GM23338 (cell line): ENCODE measurements around the gene HOXA2. TPM values are rescaled to one million over a fixed set of nuclear protein-coding genes. Genes with fewer than 3 reads are reported as not detected.

Experiments
- ATAC-seq: fragments of 200-7000 bp; cut with Tn5 transposase; 3 replicates; pipeline ENCODE4 v1.9.1; 2020
- DNase-seq: peaks from one replicate; pipeline ENCODE4 v3.0.0-alpha.2; 2015; ENCODE audit warnings: low spot score
- H2AFZ ChIP-seq: fragments of 200-600 bp; sonication (generic); 2 replicates; pipeline ENCODE4 v1.8.0; 2016; ENCODE audit warnings: antibody characterized with exemption, mild to moderate bottlenecking, moderate library complexity
- H3F3A ChIP-seq: fragments of 200-600 bp; sonication (generic); replicated peaks from 2 replicates; pipeline ENCODE4 v1.8.0; 2017; ENCODE audit warnings: antibody characterized with exemption, mixed run types, low read depth
- H3K27ac ChIP-seq: fragments of 200-600 bp; sonication (generic); 2 replicates; pipeline ENCODE4 v1.6.1; 2016; ENCODE audit warnings: low read depth
- H3K27me3 ChIP-seq: fragments of 200-600 bp; sonication (generic); 2 replicates; pipeline ENCODE4 v1.8.0; 2016; ENCODE audit warnings: mild to moderate bottlenecking, mixed run types, moderate library complexity; ENCODE audit not compliant: insufficient read depth
- H3K36me3 ChIP-seq: fragments of 200-600 bp; sonication (generic); 2 replicates; pipeline ENCODE4 v1.8.0; 2016; ENCODE audit warnings: mild to moderate bottlenecking; ENCODE audit not compliant: insufficient read depth
- H3K4me1 ChIP-seq: fragments of 200-600 bp; sonication (generic); 2 replicates; pipeline ENCODE4 v1.8.0; 2016; ENCODE audit warnings: mild to moderate bottlenecking, moderate library complexity; ENCODE audit not compliant: insufficient read depth
- H3K4me2 ChIP-seq: fragments of 200-600 bp; sonication (generic); 2 replicates; pipeline ENCODE4 v1.7.1; 2017; ENCODE audit warnings: mixed run types
- H3K4me3 ChIP-seq: fragments of 200-600 bp; sonication (generic); 2 replicates; pipeline ENCODE4 v1.6.1; 2016; ENCODE audit warnings: mixed run types
- H3K79me2 ChIP-seq: fragments of 200-600 bp; sonication (generic); replicated peaks from 2 replicates; pipeline ENCODE4 v1.8.0; 2017; ENCODE audit warnings: mild to moderate bottlenecking; ENCODE audit not compliant: insufficient read depth
- H3K9me2 ChIP-seq: fragments of 200-600 bp; sonication (generic); 2 replicates; pipeline ENCODE4 v1.8.0; 2017; ENCODE audit not compliant: insufficient read depth
- H4K20me1 ChIP-seq: fragments of 200-600 bp; sonication (generic); replicated peaks from 2 replicates; pipeline ENCODE4 v1.8.0; 2017; ENCODE audit warnings: mild to moderate bottlenecking; ENCODE audit not compliant: insufficient read depth
- H3K27ac Mint-ChIP-seq: 2 replicates; pipeline ENCODE4 v1.8.0; 2020; ENCODE audit warnings: inconsistent platforms, mild to moderate bottlenecking, moderate library complexity, mixed read lengths
- H3K27me3 Mint-ChIP-seq: 3 replicates; pipeline ENCODE4 v1.8.0; 2022; ENCODE audit warnings: low read depth, mild to moderate bottlenecking, moderate library complexity, mixed read lengths, inconsistent platforms; ENCODE audit not compliant: insufficient read depth, poor library complexity
- H3K36me3 Mint-ChIP-seq: 3 replicates; pipeline ENCODE4 v1.8.0; 2021; ENCODE audit warnings: low read depth, mild to moderate bottlenecking, inconsistent platforms, moderate library complexity, mixed read lengths
- H3K4me1 Mint-ChIP-seq: 3 replicates; pipeline ENCODE4 v1.8.0; 2020; ENCODE audit warnings: mild to moderate bottlenecking, inconsistent platforms, mixed read lengths
- H3K4me3 Mint-ChIP-seq: 3 replicates; pipeline ENCODE4 v1.8.0; 2021; ENCODE audit warnings: moderate library complexity, mild to moderate bottlenecking, inconsistent platforms, mixed read lengths
- H3K9me3 Mint-ChIP-seq: 3 replicates; pipeline ENCODE4 v1.8.0; 2020; ENCODE audit warnings: moderate library complexity, mild to moderate bottlenecking, inconsistent platforms, mixed read lengths
- CREB1 ChIP-seq: fragments of 250-450 bp; sonication (Bioruptor Pico); IDR thresholded peaks from 2 replicates; pipeline ENCODE4 v1.5.0; 2020; ENCODE audit warnings: low read depth, mild to moderate bottlenecking, moderate library complexity
- ETS1 ChIP-seq: IDR thresholded peaks from 2 replicates; pipeline ENCODE4 v1.6.1; 2016; ENCODE audit warnings: antibody characterized with exemption
- EZH2 ChIP-seq: fragments of 200-600 bp; sonication (generic); IDR thresholded peaks from one replicate; pipeline ENCODE4 v1.8.0; 2017; ENCODE audit warnings: antibody characterized with exemption, mild to moderate bottlenecking, low read depth; ENCODE audit not compliant: unreplicated experiment
- EZH2phosphoT487 ChIP-seq: fragments of 200-600 bp; sonication (generic); IDR thresholded peaks from one replicate; pipeline ENCODE4 v1.8.1; 2018; ENCODE audit warnings: antibody characterized with exemption; ENCODE audit not compliant: unreplicated experiment
- JUNB ChIP-seq: IDR thresholded peaks from one replicate; pipeline ENCODE4 v1.6.1; 2016; ENCODE audit warnings: antibody characterized with exemption; ENCODE audit not compliant: unreplicated experiment
- NANOG ChIP-seq: IDR thresholded peaks from 2 replicates; pipeline ENCODE4 v1.6.1; 2016; ENCODE audit warnings: antibody characterized with exemption, borderline replicate concordance
- POLR2AphosphoS5 ChIP-seq: IDR thresholded peaks from 2 replicates; pipeline ENCODE4 v1.6.1; 2016; ENCODE audit warnings: antibody characterized with exemption, low read depth
- REST ChIP-seq: IDR thresholded peaks from one replicate; pipeline ENCODE4 v1.6.1; 2018; ENCODE audit warnings: antibody characterized with exemption; ENCODE audit not compliant: unreplicated experiment
- STAT1 ChIP-seq: IDR thresholded peaks from one replicate; pipeline ENCODE4 v1.6.1; 2016; ENCODE audit warnings: antibody characterized with exemption; ENCODE audit not compliant: unreplicated experiment
- ZNF114 ChIP-seq: fragments of 250-450 bp; sonication (Bioruptor Pico); IDR thresholded peaks from 2 replicates; pipeline ENCODE4 v1.5.0; 2020; ENCODE audit warnings: mild to moderate bottlenecking, moderate library complexity
- ZNF331 ChIP-seq: fragments of 250-450 bp; sonication (Bioruptor Pico); IDR thresholded peaks from 2 replicates; pipeline ENCODE4 v1.5.0; 2020; ENCODE audit warnings: low read depth, mild to moderate bottlenecking, moderate library complexity
- polyA plus RNA-seq: library from polyadenylated mRNA; unstranded; fragments of >200 nt; fragmentation: Nextera tagmentation; extraction: Ambion mirVana; gene quantifications from 2 replicates; pipeline ENCODE4 v1.2.1, GENCODE V29; 2016
- total RNA-seq: library from RNA; depleted of rRNA; stranded (reverse); fragments of >200 nt; shearing (Covaris generic); gene quantifications from 2 replicates; pipeline ENCODE4 v1.2.3, GENCODE V29; 2014
- TF ChIP-seq, protein P1 (sequence below), 2 experiments: fragments of 200-600 bp in 1 of 2; sonication (generic) in 1 of 2; conservative IDR thresholded peaks; 2 replicates each; pipeline versions ENCODE4 v1.5.1 to v1.6.1; 2016 to 2017; ENCODE audit warnings: antibody characterized with exemption in 2 of 2, low read depth in 2 of 2, mild to moderate bottlenecking in 2 of 2, moderate library complexity in 1 of 2

HOXA2 gene
- total and polyA plus RNA-seq, 2 experiments from 2014 or later, result not detected

- peaks cover 100% of the 10 kb centered on the region for H3K27me3 ChIP-seq
- Mint-ChIP-seq H3K4me3 (no peak overlapping the region), H3K4me1 (peaks cover 1% of the 10 kb centered on the region; the same call in 1 of the 3 replicates), H3K9me3 (no peaks in the 10 kb centered on the region; the same call in 2 of the 3 replicates), H3K36me3 (no peaks in the 10 kb centered on the region), H3K27me3 (peaks cover 96% of the 10 kb centered on the region), H3K27ac (no peak overlapping the region)
- no peak overlapping the region for H3K27ac ChIP-seq
- TF ChIP-seq POLR2AphosphoS5 (no peak), EZH2 (peak; percentile 85), EZH2phosphoT487 (no peak), ZNF331 (CRISPR knock-in tag) (no peak), NANOG (no peak)
- TF ChIP-seq, protein P1, sequence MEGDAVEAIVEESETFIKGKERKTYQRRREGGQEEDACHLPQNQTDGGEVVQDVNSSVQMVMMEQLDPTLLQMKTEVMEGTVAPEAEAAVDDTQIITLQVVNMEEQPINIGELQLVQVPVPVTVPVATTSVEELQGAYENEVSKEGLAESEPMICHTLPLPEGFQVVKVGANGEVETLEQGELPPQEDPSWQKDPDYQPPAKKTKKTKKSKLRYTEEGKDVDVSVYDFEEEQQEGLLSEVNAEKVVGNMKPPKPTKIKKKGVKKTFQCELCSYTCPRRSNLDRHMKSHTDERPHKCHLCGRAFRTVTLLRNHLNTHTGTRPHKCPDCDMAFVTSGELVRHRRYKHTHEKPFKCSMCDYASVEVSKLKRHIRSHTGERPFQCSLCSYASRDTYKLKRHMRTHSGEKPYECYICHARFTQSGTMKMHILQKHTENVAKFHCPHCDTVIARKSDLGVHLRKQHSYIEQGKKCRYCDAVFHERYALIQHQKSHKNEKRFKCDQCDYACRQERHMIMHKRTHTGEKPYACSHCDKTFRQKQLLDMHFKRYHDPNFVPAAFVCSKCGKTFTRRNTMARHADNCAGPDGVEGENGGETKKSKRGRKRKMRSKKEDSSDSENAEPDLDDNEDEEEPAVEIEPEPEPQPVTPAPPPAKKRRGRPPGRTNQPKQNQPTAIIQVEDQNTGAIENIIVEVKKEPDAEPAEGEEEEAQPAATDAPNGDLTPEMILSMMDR (conservative IDR thresholded peaks at IDR 0.05; ENCODE audit: low read depth in 2 of 2), result no peak
- H3K9me2 ChIP-seq, result no peaks in the 10 kb centered on the region
- no peak overlapping the region for H3K4me3 ChIP-seq
- peaks cover 61% of the 10 kb centered on the region for H4K20me1 ChIP-seq
- ATAC-seq, result no peak
- no peak overlapping the region for H3K4me2 ChIP-seq
- H3K36me3 ChIP-seq, result no peaks in the 10 kb centered on the region
- H3K4me1 ChIP-seq, result peaks cover 8% of the 10 kb centered on the region; the same call in 1 of the 2 replicates
- DNase-seq, result no peak
- no peaks in the 10 kb centered on the region for H3K79me2 ChIP-seq
- no peak overlapping the region for H2AFZ ChIP-seq
- H3F3A ChIP-seq, result peaks cover 45% of the 10 kb centered on the region
Measured at GRCh38 chr7:27133409-27134231, 31.1 kb upstream of the HOXA2 start.

DNA sequence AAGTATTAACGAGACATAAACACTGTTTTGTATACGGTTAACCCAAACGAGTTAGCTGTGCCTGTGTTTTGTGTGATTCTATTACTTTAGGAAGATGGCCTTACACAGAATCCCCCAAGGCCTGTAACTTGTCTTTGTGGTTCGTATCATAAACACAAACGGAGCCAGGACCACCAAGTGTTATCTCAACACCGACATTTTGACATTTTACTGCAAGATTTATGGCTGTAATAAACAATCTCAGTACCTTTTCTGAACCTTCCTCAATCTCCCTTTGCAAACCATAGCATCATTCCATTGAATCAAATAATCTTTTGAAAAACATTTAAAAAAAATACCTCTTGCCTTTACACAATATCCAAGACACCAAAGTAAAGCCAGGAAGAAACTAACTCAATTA is 30.5 kb upstream of the HOXA2 start:
- ATAC-seq (no peak), DNase-seq (no peak)
- H3K79me2 ChIP-seq, result no peaks in the 10 kb centered on the region
- H3K36me3 Mint-ChIP-seq, result no peaks in the 10 kb centered on the region
- H3K9me3 Mint-ChIP-seq, result no peaks in the 10 kb centered on the region; the same call in 2 of the 3 replicates
- no peak overlapping the region for H3K4me2 ChIP-seq
- no peak overlapping the region for H2AFZ ChIP-seq
- H3K9me2 ChIP-seq, result no peaks in the 10 kb centered on the region
- H3K27ac Mint-ChIP-seq, result no peak overlapping the region
- no peak overlapping the region for H3K4me3 Mint-ChIP-seq
- H3K27me3 ChIP-seq, result peaks cover 100% of the 10 kb centered on the region
- no peak overlapping the region for H3K27ac ChIP-seq
- peaks cover 45% of the 10 kb centered on the region for H3F3A ChIP-seq
- H3K4me3 ChIP-seq, result no peak overlapping the region
- H4K20me1 ChIP-seq, result peaks cover 57% of the 10 kb centered on the region
- H3K36me3 ChIP-seq, result no peaks in the 10 kb centered on the region
- H3K4me1 Mint-ChIP-seq, result no peaks in the 10 kb centered on the region; the same call in 2 of the 3 replicates
- H3K4me1 ChIP-seq, result peaks cover 7% of the 10 kb centered on the region; the same call in 1 of the 2 replicates
- peaks cover 96% of the 10 kb centered on the region for H3K27me3 Mint-ChIP-seq
- TF ChIP-seq NANOG (no peak), ZNF331 (CRISPR knock-in tag) (no peak), CREB1 (CRISPR knock-in tag) (no peak), EZH2 (no peak), ETS1 (no peak), JUNB (no peak), STAT1 (no peak), REST (no peak), EZH2phosphoT487 (no peak), ZNF114 (CRISPR knock-in tag) (no peak)
- TF ChIP-seq, protein P1 (conservative IDR thresholded peaks at IDR 0.05; ENCODE audit: low read depth in 2 of 2), result no peak
